Immature natural killer cell (primary cell): ENCODE measurements around the gene RPL38. TPM values are rescaled to one million over a fixed set of nuclear protein-coding genes. Genes with fewer than 3 reads are reported as not detected.

Experiments
- DNase-seq, 3 donors: peaks; one replicate each; pipeline ENCODE4 v3.0.0; 2022; ENCODE audit warnings: mixed read lengths in 1 of 3
- H3K27ac Mint-ChIP-seq, 6 donors: one replicate each; pipeline ENCODE4 v1.8.0; 2020; ENCODE audit warnings: mixed read lengths in 6 of 6, mild to moderate bottlenecking in 5 of 6, inconsistent platforms in 4 of 6, moderate library complexity in 3 of 6
- H3K27me3 Mint-ChIP-seq, 3 donors: one replicate each; pipeline ENCODE4 v1.8.0; 2020 to 2021; ENCODE audit warnings: low read depth in 3 of 3, mild to moderate bottlenecking in 3 of 3, mixed read lengths in 3 of 3, moderate library complexity in 3 of 3, inconsistent platforms in 1 of 3
- H3K36me3 Mint-ChIP-seq, 3 donors: one replicate each; pipeline ENCODE4 v1.8.0; 2020; ENCODE audit warnings: mixed read lengths in 3 of 3, inconsistent platforms in 2 of 3, mild to moderate bottlenecking in 2 of 3
- H3K4me1 Mint-ChIP-seq, 2 donors: one replicate each; pipeline ENCODE4 v1.8.0; 2020; ENCODE audit warnings: inconsistent platforms in 2 of 2, mild to moderate bottlenecking in 2 of 2, mixed read lengths in 2 of 2, moderate library complexity in 1 of 2
- H3K4me3 Mint-ChIP-seq, 5 donors: one replicate each; pipeline ENCODE4 v1.8.0; 2020; ENCODE audit warnings: mild to moderate bottlenecking in 5 of 5, mixed read lengths in 5 of 5, inconsistent platforms in 3 of 5, moderate library complexity in 3 of 5
- H3K9me3 Mint-ChIP-seq, 6 donors: one replicate each; pipeline ENCODE4 v1.8.0; 2020; ENCODE audit warnings: mild to moderate bottlenecking in 6 of 6, mixed read lengths in 6 of 6, inconsistent platforms in 4 of 6, moderate library complexity in 3 of 6
- polyA plus RNA-seq, 3 donors: library from polyadenylated mRNA; unstranded; fragments of 300-500 nt; fragmentation: Illumina TruSeq; gene quantifications; one replicate each; pipeline ENCODE4 v1.2.3, GENCODE V29; 2021

The RPL38 gene
- polyA plus RNA-seq: 1,000 to 10,000 TPM in 1 of 3 donors, 100 to 1,000 TPM in 2; 638 to 1,583 (median 956) TPM

DNA sequence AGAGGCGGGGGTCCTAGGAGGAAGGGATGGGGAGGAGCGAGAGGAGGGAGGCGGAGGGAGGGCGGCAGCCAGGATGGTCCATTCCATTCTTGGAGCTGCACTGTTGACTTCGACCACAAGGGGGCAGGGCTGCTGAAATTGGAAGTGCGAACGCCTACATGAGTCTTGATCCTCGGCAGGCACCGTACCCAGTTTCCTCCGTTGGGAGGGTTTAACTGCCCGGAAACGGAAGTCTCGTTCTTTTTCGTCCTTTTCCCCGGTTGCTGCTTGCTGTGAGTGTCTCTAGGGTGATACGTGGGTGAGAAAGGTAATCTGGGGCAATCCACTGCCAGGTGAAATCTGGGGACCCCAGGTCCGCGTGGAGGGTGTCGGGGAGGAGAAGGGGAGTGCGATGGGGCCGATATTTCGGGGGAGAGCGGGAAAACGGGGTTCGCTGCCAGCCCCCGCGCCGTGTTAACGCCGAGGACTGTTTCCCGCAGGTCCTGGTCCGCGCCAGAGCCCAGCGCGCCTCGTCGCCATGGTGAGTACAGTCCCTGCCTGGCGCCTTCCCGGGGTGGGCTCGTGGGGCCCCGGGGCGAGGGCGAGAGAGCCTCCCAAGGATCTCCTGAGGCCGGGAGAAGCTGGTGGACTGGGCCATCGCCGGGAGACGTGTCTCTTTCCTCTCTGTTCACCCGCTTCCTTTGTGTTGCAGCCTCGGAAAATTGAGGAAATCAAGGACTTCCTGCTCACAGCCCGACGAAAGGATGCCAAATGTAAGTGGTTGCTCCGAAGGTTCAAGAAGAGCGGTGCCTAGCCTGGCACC, at the start of gene RPL38:
Gene RPL38, plus strand, starts transcription at position 240 of the 802 bp plus-strand sequence. Its CDS starts 278 bp downstream, at position 518.
- peaks cover 37 to 50% of the 10 kb centered on the region in 2 donors for H3K4me1 Mint-ChIP-seq
- H3K27ac Mint-ChIP-seq: peak within 1 kb of the TSS; percentile 95 to 98 (median 96)
- H3K27me3 Mint-ChIP-seq: peaks cover 5 to 12% (median 10%) of the 10 kb centered on the region in 3 donors
- no peaks in the 10 kb centered on the region for H3K9me3 Mint-ChIP-seq
- H3K4me3 Mint-ChIP-seq: peak within 1 kb of the TSS; percentile 98 to 100 (median 99)
- peaks cover 0 to 15% (median 7%) of the 10 kb centered on the region in 3 donors for H3K36me3 Mint-ChIP-seq
- DNase-seq: peak; percentile 91 to 93 (median 93)

DNA sequence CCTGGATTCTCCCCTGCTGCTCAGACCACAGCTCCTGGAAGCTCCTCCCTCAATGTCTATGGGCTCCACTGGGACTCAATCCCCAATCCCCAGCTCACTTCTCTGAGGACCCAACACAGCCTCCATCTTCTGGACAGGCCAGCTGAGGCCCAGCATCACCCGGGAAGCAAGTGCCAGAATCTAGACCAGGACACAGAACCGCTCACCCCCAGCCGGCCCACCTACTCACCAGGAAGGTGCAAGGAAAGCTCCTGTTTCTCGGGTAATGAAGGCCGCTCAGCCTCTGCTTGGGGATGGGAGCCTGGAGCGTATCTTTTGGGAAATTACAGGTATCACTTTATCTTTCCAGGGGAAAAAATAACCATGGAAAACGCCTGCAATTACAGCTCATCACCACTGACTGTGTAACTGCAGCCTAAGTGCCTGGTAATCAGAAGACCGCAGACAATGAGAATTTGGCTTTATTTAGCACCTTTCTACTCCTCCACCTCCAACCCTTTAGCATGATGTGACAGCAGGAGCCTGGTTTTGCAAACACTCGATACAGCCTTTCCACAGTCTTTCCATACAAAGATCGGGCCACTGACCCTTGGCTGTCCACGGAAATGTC, 49.6 kb upstream of the RPL38 start:
- no peak overlapping the region for H3K27ac Mint-ChIP-seq
- peaks cover 0 to 3% (median 0%) of the 10 kb centered on the region in 6 donors for H3K9me3 Mint-ChIP-seq
- no peak for DNase-seq
- no peaks in the 10 kb centered on the region for H3K36me3 Mint-ChIP-seq
- H3K4me1 Mint-ChIP-seq: no peaks in the 10 kb centered on the region
- H3K27me3 Mint-ChIP-seq: peaks cover 1 to 11% (median 9%) of the 10 kb centered on the region in 3 donors
- H3K4me3 Mint-ChIP-seq: no peak overlapping the region

DNA sequence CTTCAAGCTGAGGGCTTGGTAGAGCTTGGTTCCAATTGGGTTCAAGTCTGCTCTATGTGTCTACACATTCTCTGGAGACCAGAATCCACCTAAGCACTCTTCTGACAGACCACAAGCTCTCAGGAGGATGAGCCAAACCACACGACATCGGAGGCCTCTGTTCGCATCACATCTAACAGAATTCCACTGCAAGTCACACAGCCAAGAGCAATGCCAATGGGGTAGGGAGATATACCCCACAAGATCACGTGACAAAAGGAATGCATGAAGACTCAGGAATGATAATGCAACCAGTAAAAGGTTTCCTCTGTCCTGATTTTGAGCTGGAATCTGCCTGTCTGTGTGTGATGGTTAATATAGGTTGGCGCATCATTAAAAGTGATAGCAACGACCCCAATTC, 46.6 kb upstream of the RPL38 start:
- Mint-ChIP-seq H3K27me3 (peaks cover 0 to 12% (median 7%) of the 10 kb centered on the region in 3 donors), H3K4me3 (no peak overlapping the region), H3K9me3 (peaks cover 0 to 3% (median 0%) of the 10 kb centered on the region in 6 donors), H3K36me3 (no peaks in the 10 kb centered on the region), H3K27ac (no peak overlapping the region), H3K4me1 (no peaks in the 10 kb centered on the region)
- no peak for DNase-seq

DNA sequence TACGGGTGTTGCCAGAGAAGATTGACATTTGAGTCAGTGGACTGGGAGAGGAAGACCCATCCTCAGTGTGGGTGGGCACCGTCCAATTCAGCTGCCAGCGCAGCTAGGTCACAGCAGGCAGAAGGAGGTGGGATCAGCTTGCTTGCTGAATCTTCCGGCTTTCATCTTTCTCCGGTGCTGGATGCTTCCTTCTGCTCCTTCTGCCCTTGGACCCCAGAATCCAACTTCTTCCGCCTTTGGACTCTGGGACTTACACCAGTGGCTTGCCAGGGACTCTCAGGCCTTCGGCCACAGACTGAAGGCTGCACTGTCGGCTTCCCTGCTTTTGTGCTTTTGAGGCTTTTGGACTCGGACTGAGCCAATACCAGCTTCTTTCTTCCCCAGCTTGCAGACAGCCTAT, 46.1 kb upstream of the RPL38 start:
- H3K36me3 Mint-ChIP-seq: no peaks in the 10 kb centered on the region

DNA sequence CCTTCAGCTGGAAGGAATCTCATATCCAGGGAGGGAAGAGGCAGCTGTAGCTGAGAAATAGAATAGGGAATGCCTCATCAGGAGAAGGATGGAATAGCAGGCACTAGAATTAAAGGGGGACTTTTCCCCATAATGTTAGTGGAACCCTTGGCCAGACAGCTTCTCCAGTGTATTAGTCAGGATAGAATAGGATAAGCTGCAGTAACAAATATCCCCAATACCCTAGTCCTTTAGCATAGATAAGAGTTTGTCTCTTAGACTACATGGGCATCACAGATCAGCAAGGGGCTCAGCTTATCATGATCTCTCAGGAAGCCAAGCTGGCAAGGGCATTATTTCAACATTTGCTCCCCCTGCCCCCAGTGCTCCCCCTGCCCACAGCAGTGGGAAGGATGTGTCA, 44.7 kb upstream of the RPL38 start:
- Mint-ChIP-seq H3K4me1 (no peaks in the 10 kb centered on the region), H3K9me3 (peaks cover 0 to 2% (median 0%) of the 10 kb centered on the region in 6 donors), H3K36me3 (no peaks in the 10 kb centered on the region), H3K4me3 (no peak overlapping the region), H3K27me3 (peaks cover 0 to 13% (median 7%) of the 10 kb centered on the region in 3 donors), H3K27ac (no peak overlapping the region)
- DNase-seq: no peak

More for the DNA sequence above, 46.1 kb upstream of the RPL38 start:
- Mint-ChIP-seq H3K27ac (no peak overlapping the region), H3K27me3 (peaks cover 0 to 13% (median 7%) of the 10 kb centered on the region in 3 donors), H3K4me3 (no peak overlapping the region), H3K9me3 (peaks cover 0 to 2% (median 0%) of the 10 kb centered on the region in 6 donors), H3K4me1 (no peaks in the 10 kb centered on the region)
- no peak for DNase-seq

DNA sequence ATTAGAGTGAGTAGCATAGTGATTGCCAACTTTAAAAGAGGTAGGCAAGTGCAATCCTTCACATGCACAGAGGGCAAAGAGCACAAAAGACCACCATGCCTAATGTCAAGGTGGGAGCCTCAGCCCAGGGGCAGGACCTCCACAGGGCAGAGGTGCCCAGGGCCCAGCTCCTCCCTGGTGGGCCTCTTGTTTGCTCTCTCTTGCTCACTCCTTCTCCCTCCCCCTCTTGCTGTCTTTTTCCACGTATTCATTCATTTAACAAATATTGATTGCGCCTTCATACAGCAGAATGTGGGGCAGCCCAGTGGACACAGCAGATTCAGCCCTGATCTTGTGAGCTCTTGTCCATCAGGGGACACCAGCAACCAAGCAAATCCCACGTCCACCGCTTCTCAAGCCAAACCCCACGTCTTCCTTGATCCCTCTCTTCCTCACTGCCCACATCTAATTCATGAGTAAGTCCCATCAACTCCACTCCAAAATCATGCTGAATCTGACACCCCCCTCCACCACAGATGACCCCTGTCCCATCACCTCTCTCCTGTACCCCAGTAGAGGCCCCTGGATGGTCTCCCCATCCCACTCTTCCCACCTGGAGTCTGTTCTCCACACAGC, 44.1 kb upstream of the RPL38 start:
- DNase-seq: no peak
- no peaks in the 10 kb centered on the region for H3K36me3 Mint-ChIP-seq
- peaks cover 0 to 2% (median 0%) of the 10 kb centered on the region in 6 donors for H3K9me3 Mint-ChIP-seq
- no peaks in the 10 kb centered on the region for H3K4me1 Mint-ChIP-seq
- peaks cover 0 to 13% (median 7%) of the 10 kb centered on the region in 3 donors for H3K27me3 Mint-ChIP-seq
- H3K4me3 Mint-ChIP-seq: no peak overlapping the region
- H3K27ac Mint-ChIP-seq: no peak overlapping the region

DNA sequence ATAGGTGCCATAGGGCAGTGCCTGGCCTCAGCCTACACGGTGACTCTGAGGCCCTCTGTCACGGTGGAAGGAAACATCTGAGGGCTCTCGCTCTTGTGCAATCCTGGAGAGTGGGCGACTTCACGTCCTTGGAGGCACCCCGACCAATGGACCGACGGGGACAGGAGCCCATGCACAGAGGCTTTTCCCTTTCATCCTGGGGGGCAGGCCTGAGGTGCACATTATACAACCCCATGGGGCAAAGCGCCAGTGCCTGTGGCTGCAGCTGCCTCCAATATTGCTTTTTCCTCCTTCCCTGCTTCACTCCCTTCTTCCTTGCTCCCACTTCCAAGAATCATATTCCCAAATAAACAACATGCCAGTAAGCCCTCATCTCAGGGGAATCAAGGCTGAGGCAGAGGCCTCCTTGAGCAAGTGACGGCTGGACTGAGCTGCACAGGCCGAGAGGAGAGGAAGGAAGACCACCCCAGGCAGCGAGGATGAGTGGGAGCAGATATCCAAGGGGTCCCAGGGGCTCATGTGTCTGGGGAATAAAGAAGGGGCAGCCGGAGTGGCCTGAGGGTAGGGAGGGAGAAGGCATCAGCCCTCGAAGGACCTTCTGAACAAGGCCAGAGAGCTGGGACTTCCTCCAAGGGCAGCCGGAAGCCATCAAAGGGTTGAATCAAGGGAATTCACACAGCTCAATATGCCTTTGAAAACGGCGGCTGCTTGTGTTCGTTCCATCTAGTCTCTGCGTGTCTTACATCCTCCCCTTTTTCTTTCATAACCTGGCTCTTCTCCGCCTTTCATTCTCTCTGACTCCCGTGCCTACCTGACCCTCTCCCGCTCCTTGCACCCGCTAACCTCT, 42.6 kb upstream of the RPL38 start:
- H3K27me3 Mint-ChIP-seq: peaks cover 0 to 11% (median 2%) of the 10 kb centered on the region in 3 donors

DNA sequence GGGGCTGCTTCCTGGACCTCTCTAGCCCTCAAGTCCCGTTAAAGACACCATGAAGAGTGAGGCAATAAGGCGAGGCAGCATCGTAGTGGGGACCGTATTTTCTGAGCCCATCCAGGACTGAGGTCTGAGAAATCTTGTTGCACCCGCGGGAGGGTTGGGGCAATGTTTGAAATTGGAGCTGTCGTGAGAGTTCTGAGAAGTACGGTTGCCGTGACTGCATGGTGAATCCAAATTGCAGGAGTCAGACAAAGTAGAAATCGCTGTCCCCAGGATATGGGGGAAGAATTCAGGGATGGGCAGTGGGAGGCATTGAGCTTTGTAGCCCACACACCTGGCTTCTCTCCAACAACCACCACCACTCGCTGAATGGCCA, 42.0 kb upstream of the RPL38 start:
- Mint-ChIP-seq H3K9me3 (no peaks in the 10 kb centered on the region), H3K27me3 (peaks cover 0 to 11% (median 2%) of the 10 kb centered on the region in 3 donors), H3K36me3 (no peaks in the 10 kb centered on the region), H3K27ac (no peak overlapping the region), H3K4me3 (no peak overlapping the region), H3K4me1 (no peaks in the 10 kb centered on the region)
- no peak for DNase-seq

More for the DNA sequence above, 42.6 kb upstream of the RPL38 start:
- H3K9me3 Mint-ChIP-seq: no peaks in the 10 kb centered on the region
- DNase-seq: no peak
- H3K4me1 Mint-ChIP-seq: no peaks in the 10 kb centered on the region
- H3K27ac Mint-ChIP-seq: no peak overlapping the region
- no peaks in the 10 kb centered on the region for H3K36me3 Mint-ChIP-seq
- H3K4me3 Mint-ChIP-seq: no peak overlapping the region

DNA sequence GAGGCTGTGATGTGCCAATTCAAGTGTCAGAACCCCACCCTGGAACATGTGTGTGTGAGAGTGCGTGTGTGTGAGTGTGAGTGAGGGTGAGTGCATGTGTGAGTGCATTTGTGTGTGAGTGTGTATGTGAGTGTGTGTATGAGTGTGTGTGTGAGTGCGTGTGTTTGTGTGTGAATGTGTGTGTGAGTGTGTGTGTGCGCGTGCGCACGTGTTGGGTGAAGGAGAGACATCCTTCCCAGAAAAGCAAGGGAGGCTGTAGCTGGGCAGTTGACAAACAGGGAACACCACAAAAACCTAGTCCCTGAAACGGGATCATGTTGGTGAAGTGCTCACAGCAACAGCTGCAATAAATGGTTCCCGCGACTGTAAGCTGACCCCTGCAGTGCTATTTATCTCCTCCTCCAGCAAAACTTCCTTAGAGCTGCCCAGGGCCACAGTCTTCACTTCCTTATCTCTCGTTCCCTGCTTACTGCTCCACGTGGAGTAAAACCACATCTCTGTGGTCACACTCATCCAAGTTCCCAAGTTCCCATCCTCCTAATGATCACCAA, 40.1 kb upstream of the RPL38 start:
- no peaks in the 10 kb centered on the region for H3K9me3 Mint-ChIP-seq
- H3K4me3 Mint-ChIP-seq: no peak overlapping the region
- no peak overlapping the region for H3K27ac Mint-ChIP-seq
- DNase-seq: no peak
- H3K27me3 Mint-ChIP-seq: peaks cover 0 to 13% (median 5%) of the 10 kb centered on the region in 3 donors
- H3K4me1 Mint-ChIP-seq: no peaks in the 10 kb centered on the region
- H3K36me3 Mint-ChIP-seq: no peaks in the 10 kb centered on the region

DNA sequence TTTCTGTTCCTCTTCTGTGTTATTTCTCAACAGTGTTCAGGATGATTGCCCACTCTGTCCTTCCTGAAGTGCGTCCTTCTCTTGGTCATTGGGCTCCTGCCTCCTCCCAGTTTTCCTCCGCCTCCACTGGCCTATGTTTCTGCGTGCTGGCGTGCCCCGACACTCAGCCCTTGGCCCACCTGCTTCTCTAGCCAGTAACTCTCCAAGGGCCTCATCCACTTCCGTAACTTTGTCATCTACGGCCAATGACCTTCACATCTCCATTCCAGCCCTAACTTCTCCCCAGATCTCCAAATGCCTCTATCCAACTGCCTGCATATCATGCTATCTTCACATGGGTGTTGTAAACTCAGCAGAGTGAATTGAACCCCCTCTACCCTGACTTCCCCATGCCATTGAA, 39.6 kb upstream of the RPL38 start:
- Mint-ChIP-seq H3K27me3 (peaks cover 0 to 8% (median 5%) of the 10 kb centered on the region in 3 donors), H3K9me3 (no peaks in the 10 kb centered on the region), H3K4me3 (no peak overlapping the region), H3K4me1 (no peaks in the 10 kb centered on the region), H3K27ac (no peak overlapping the region), H3K36me3 (no peaks in the 10 kb centered on the region)
- no peak for DNase-seq

DNA sequence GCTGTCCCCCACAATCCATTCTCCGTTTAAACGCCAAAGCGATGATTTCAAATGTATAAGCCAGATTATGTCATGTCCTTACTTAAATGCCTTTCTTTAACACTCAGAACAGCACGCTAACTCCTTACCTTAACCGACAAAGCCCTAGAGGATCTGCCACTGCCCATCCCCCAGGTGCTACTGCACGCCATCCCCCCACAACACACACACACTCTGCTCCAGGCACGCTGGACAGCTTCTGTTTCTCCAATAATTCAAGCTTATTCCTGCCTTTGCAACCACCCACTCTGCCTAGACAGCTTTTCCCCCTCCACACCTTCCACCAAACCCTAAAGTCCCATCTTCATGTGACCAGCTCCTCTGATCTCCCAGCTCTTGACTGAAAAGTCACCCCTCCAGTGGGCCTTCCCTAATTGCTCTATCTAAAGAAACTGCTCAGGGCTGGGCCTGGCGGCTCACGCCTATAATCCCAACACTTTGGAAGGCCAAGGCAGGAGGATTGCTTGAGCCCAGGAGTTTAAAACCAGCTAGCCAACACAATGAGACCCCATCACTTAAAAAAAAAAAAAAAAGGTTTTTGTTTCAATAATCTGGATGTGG, 38.9 kb upstream of the RPL38 start:
- no peaks in the 10 kb centered on the region for H3K9me3 Mint-ChIP-seq
- H3K36me3 Mint-ChIP-seq: no peaks in the 10 kb centered on the region
- no peaks in the 10 kb centered on the region for H3K4me1 Mint-ChIP-seq
- H3K27ac Mint-ChIP-seq: no peak overlapping the region
- no peak for DNase-seq
- peaks cover 0 to 8% (median 6%) of the 10 kb centered on the region in 3 donors for H3K27me3 Mint-ChIP-seq
- no peak overlapping the region for H3K4me3 Mint-ChIP-seq

DNA sequence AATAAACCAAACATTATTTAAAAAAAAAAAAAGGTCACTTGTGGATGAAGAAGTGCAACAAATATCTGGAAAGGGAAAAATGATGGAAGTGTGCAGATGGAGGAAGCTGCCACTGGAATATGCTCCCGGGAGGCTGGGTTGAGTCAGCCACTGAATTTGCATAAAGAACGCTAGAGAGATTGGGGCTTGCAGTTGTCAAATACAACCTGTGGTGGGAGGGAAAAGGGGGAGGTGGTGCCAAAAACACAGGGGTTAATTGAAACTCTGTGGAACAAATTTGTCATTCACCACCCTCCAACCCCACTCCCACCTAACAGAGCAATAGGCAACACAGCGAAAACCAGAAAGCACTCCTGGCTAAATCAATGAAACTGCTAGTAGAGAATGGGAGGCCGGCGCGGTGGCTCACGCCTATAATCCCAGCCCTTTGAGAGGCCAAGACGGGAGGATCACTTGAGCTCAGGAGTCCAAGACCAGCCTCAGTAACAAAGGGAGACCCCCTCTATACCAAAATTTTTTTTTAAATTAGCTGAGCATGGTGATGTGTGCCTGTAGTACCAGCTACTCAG, 37.6 kb upstream of the RPL38 start:
- no peak overlapping the region for H3K4me3 Mint-ChIP-seq
- H3K27ac Mint-ChIP-seq: no peak overlapping the region
- H3K27me3 Mint-ChIP-seq: peaks cover 2 to 14% (median 5%) of the 10 kb centered on the region in 3 donors
- no peak for DNase-seq
- H3K4me1 Mint-ChIP-seq: no peaks in the 10 kb centered on the region
- no peaks in the 10 kb centered on the region for H3K36me3 Mint-ChIP-seq
- no peaks in the 10 kb centered on the region for H3K9me3 Mint-ChIP-seq
